A673 (cell line): Measurements from ENCODE around the gene PGBD5. TPM values are rescaled to one million over a fixed set of nuclear protein-coding genes. Genes with fewer than 3 reads are reported as not detected.

Source experiments
- BruUV-seq: library from RNA; stranded (reverse); fragments of 400-500 nt; replicated peaks from 2 replicates; lab custom pipeline; 2021; lab: Mats Ljungman, UMichigan
- CTCF ChIA-PET: fragments of 300-600 bp; sonication (Branson Sonifier 250); formaldehyde crosslinking; loops from one replicate; lab custom pipeline; 2022; ENCODE audit warnings: antibody characterized with exemption; lab: Charles Lee
- POLR2A ChIA-PET: fragments of 300-600 bp; sonication (Branson Sonifier 250); formaldehyde crosslinking; loops from one replicate; lab custom pipeline; 2022; ENCODE audit warnings: antibody characterized with exemption; ENCODE audit not compliant: low non-redundant PET; lab: Charles Lee
- DNase-seq: peaks from one replicate; pipeline ENCODE4 v3.0.0-alpha.2; 2015; ENCODE audit warnings: low spot score
- H3K27ac ChIP-seq: fragments of 200-600 bp; sonication (generic); 2 replicates; pipeline ENCODE4 v1.5.1; 2016; ENCODE audit warnings: mixed run types, low read depth, mild to moderate bottlenecking, mixed read lengths, antibody characterized with exemption, low read length; ENCODE audit not compliant: poor library complexity, severe bottlenecking
- H3K27me3 ChIP-seq: fragments of 200-600 bp; sonication (generic); replicated peaks from 2 replicates; pipeline ENCODE4 v1.6.1; 2017; ENCODE audit warnings: mixed run types, low read depth, mild to moderate bottlenecking, mixed read lengths, antibody characterized with exemption, low read length; ENCODE audit not compliant: insufficient read depth, poor library complexity
- H3K36me3 ChIP-seq: fragments of 200-600 bp; sonication (generic); 2 replicates; pipeline ENCODE4 v1.6.1; 2016; ENCODE audit warnings: mixed run types, mild to moderate bottlenecking, mixed read lengths, antibody characterized with exemption, low read length; ENCODE audit not compliant: insufficient read depth, poor library complexity, severe bottlenecking
- H3K4me1 ChIP-seq: fragments of 200-600 bp; sonication (generic); 2 replicates; pipeline ENCODE4 v1.6.1; 2017; ENCODE audit warnings: mixed run types, mild to moderate bottlenecking, mixed read lengths, antibody characterized with exemption, low read length; ENCODE audit not compliant: insufficient read depth, poor library complexity, severe bottlenecking
- H3K4me3 ChIP-seq: fragments of 200-600 bp; sonication (generic); 2 replicates; pipeline ENCODE4 v1.5.1; 2016; ENCODE audit warnings: low read depth, mixed run types, mild to moderate bottlenecking, mixed read lengths, low read length; ENCODE audit not compliant: poor library complexity, severe bottlenecking
- H3K9me3 ChIP-seq: fragments of 200-600 bp; sonication (generic); 2 replicates; pipeline ENCODE4 v1.6.1; 2016; ENCODE audit warnings: mixed run types, low read depth, mild to moderate bottlenecking, mixed read lengths, antibody characterized with exemption, low read length; ENCODE audit not compliant: poor library complexity, severe bottlenecking
- EZH2 ChIP-seq: fragments of 200-600 bp; sonication (generic); IDR thresholded peaks from 2 replicates; pipeline ENCODE4 v1.6.1; 2017; ENCODE audit warnings: borderline replicate concordance, low read depth, mild to moderate bottlenecking, mixed read lengths, antibody characterized with exemption, low read length; ENCODE audit not compliant: poor library complexity, severe bottlenecking
- intact Hi-C: fragments of 100-400 bp; cut with micrococcal nuclease; formaldehyde crosslinking; loops from one replicate; pipeline ENCODE4 v1.10.0; 2022; ENCODE audit not compliant: unreplicated experiment
- total RNA-seq: library from RNA; stranded (reverse); gene quantifications from 2 replicates; pipeline ENCODE4 v1.2.3, GENCODE V29; 2021
- TF ChIP-seq, protein P1 (sequence below): fragments of 300-800, 200-600 bp; sonication (generic); conservative IDR thresholded peaks from 2 replicates; pipeline ENCODE4 v1.5.1; 2017; ENCODE audit warnings: low read depth, mild to moderate bottlenecking, antibody characterized with exemption, low read length, moderate library complexity, mixed read lengths

PGBD5 gene
- total RNA-seq, 1 experiment from 2014 or later, result 0.52 TPM

- CTCF ChIA-PET, result interaction anchor here (0.6 kb wide), 1 partner anchor 1052 kb away, joined by 3 read pairs; no protein-coding TSS in a partner anchor
- DNase-seq, result peak; percentile 87
- no peaks in the 10 kb centered on the region for H3K27me3 ChIP-seq
- TF ChIP-seq, protein P1, sequence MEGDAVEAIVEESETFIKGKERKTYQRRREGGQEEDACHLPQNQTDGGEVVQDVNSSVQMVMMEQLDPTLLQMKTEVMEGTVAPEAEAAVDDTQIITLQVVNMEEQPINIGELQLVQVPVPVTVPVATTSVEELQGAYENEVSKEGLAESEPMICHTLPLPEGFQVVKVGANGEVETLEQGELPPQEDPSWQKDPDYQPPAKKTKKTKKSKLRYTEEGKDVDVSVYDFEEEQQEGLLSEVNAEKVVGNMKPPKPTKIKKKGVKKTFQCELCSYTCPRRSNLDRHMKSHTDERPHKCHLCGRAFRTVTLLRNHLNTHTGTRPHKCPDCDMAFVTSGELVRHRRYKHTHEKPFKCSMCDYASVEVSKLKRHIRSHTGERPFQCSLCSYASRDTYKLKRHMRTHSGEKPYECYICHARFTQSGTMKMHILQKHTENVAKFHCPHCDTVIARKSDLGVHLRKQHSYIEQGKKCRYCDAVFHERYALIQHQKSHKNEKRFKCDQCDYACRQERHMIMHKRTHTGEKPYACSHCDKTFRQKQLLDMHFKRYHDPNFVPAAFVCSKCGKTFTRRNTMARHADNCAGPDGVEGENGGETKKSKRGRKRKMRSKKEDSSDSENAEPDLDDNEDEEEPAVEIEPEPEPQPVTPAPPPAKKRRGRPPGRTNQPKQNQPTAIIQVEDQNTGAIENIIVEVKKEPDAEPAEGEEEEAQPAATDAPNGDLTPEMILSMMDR, result no peak
- no peak for TF ChIP-seq EZH2
- no peaks in the 10 kb centered on the region for H3K9me3 ChIP-seq
- intact Hi-C loops, result loop anchor here (5.0 kb wide), 2 partner anchors 800 to 1635 kb away; partner anchors contain the start of gene NUP133
- no peak overlapping the region for H3K4me3 ChIP-seq
- POLR2A ChIA-PET, result no interaction called here
- peaks cover 24% of the 10 kb centered on the region for H3K4me1 ChIP-seq
- no TSS peak for BruUV-seq
- H3K27ac ChIP-seq, result no peak overlapping the region
- H3K36me3 ChIP-seq, result no peaks in the 10 kb centered on the region
These were observed 118.9 kb downstream of the PGBD5 start for GRCh38 chr1:230307213-230307612.

- DNase-seq, result no peak
- intact Hi-C loops, result loop anchor here (5.0 kb wide), 2 partner anchors 799 to 1634 kb away; partner anchors contain the start of gene NUP133
- H3K4me1 ChIP-seq, result peaks cover 24% of the 10 kb centered on the region
- BruUV-seq, result no TSS peak
- H3K36me3 ChIP-seq, result no peaks in the 10 kb centered on the region
- H3K9me3 ChIP-seq, result no peaks in the 10 kb centered on the region
- H3K27me3 ChIP-seq, result no peaks in the 10 kb centered on the region
- no peak for TF ChIP-seq EZH2
- TF ChIP-seq, protein P1, result no peak
- no peak overlapping the region for H3K4me3 ChIP-seq
- ChIA-PET POLR2A (no interaction called here), CTCF (no interaction called here)
- no peak overlapping the region for H3K27ac ChIP-seq
These were observed 120.0 kb downstream of the PGBD5 start for GRCh38 chr1:230306169-230306568.

GRCh38 chr1:230303822-230304221 lies 122.3 kb downstream of the PGBD5 start:
- Histone ChIP-seq H3K27ac (peak overlapping the region; percentile 4), H3K27me3 (no peaks in the 10 kb centered on the region), H3K4me1 (peaks cover 24% of the 10 kb centered on the region), H3K9me3 (no peaks in the 10 kb centered on the region), H3K4me3 (no peak overlapping the region), H3K36me3 (no peaks in the 10 kb centered on the region)
- no TSS peak for BruUV-seq
- TF ChIP-seq, protein P1, result no peak
- no peak for TF ChIP-seq EZH2
- intact Hi-C loops, result no loop called here
- ChIA-PET CTCF (interaction anchor here (0.6 kb wide), 1 partner anchor 88 kb away, joined by 3 read pairs; no protein-coding TSS in a partner anchor), POLR2A (no interaction called here)
- peak; percentile 83 for DNase-seq
